Measurements from ENCODE around the gene AIFM2. TPM values are rescaled to one million over a fixed set of nuclear protein-coding genes. Genes with fewer than 3 reads are reported as not detected.
A peak's percentile ranks its signal among the peaks of the same experiment; 100 is the strongest.
"Not testable (repeated sequence)": the region's sequence is repeated elsewhere in the genome, so short reads cannot be mapped to it uniquely, and the experiment has no call there.

AIFM2 gene
- 0.33 TPM for polyA plus RNA-seq (2012; ENCODE audit: insufficient read depth, insufficient read length)

DNA sequence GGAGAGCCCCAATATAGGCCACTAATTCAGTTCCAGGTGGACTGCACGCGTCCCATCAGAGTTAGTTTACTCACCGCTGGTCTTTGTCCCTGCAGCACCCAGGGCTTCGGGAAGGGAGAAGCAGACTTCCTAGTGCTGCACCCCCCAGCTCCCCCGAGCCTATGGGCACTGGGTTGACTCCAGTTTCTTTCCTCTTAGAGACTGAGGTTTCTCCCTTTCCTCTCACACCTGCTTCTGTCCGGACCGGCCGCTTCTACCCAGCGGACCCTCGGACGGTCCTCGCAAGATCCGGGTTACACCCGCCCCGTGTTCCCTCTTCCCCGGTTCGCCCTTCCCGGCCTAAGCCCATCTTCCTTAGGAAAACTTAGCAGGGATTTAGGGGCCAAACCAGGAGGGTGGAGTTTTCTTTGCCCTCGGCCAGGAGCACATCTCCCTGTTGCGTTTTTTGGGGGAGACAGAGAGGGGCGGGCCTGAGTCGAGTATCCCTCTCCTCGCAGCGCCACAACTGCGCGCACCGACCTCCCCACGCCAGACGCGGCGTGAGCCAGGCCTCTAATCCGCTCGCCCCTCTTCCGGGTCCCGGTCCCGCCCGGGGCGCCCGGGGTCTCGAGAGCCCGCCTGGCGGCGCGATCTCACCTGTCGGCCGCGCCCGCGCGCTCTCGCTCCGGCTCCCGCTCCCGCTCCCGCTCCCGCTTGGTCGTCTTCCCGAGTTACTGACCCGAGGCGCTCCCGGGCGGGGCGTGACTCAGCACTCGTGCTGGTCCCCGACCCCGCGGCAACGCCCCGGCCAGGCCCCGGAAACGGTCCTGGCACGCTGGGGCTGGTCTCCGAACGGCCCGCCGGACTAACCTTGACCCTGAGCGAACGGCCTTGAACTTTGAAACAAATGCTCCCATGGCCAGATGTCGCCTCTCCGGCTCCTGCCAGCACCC is at the start of gene AIFM2:
TSS of gene AIFM2 (minus strand) at position 728 of the 932 bp plus-strand sequence. CDS start 8,741 bp downstream, outside the sequence.
- no peak within 1 kb of the TSS for H3K4me3 ChIP-seq (ENCODE audit: low read length)
- no peak for DNase-seq (ENCODE audit: low read depth, low spot score)

GRCh38 chr10:70179209-70179608 is 46.6 kb upstream of the AIFM2 start:
- not testable (repeated sequence) for H3K4me3 ChIP-seq (ENCODE audit: low read length); DNase-seq (ENCODE audit: low read depth, low spot score)

- no peak overlapping the region for H3K4me3 ChIP-seq (ENCODE audit: low read length)
- DNase-seq (ENCODE audit: low read depth, low spot score): no peak
Measured at GRCh38 chr10:70178139-70178725, 45.6 kb upstream of the AIFM2 start.

DNA sequence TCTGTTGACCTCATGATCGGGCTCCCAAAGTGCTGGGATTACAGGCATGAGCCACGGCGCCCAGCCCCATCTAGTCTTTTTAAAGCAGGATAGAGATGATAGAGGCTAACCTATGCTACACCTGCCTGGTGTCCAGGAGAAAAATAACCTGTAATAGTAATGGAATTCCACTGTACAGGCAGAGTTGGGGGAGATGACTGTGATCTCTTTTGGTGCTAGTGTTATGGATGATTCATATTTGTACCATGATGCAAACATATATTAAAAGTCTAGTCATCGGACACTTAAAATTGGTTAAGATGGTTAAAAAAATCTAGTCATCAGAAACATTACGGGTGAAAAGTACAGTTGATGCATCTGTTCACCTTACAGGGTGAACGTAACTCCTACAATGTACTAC is 43.8 kb upstream of the AIFM2 start:
- no peak overlapping the region for H3K4me3 ChIP-seq (ENCODE audit: low read length)
- DNase-seq (ENCODE audit: low read depth, low spot score): no peak

DNA sequence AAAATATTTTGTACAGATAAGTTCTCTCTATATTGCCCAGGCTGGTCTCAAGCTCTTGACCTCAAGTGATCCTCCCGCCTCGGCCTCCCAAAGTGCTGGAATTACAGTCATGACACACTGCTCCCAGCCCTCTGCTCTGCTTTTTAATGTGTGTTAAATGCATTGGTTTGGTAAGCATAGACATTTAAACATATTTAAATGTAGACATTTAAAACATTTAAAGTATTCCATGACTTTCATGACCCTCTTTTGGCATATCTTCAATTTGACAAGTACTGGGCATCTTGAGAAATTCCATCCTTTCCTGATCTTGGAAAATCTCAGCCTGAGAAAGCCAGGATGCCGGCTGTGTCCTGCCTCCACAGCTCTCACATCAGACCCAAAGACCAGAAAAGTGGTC is 42.9 kb upstream of the AIFM2 start:
- no peak overlapping the region for H3K4me3 ChIP-seq (ENCODE audit: low read length)
- no peak for DNase-seq (ENCODE audit: low read depth, low spot score)

GRCh38 chr10:70174058-70174741 is 41.6 kb upstream of the AIFM2 start:
- no peak overlapping the region for H3K4me3 ChIP-seq (ENCODE audit: low read length)
- peak; percentile 39 for DNase-seq (ENCODE audit: low read depth, low spot score)

DNA sequence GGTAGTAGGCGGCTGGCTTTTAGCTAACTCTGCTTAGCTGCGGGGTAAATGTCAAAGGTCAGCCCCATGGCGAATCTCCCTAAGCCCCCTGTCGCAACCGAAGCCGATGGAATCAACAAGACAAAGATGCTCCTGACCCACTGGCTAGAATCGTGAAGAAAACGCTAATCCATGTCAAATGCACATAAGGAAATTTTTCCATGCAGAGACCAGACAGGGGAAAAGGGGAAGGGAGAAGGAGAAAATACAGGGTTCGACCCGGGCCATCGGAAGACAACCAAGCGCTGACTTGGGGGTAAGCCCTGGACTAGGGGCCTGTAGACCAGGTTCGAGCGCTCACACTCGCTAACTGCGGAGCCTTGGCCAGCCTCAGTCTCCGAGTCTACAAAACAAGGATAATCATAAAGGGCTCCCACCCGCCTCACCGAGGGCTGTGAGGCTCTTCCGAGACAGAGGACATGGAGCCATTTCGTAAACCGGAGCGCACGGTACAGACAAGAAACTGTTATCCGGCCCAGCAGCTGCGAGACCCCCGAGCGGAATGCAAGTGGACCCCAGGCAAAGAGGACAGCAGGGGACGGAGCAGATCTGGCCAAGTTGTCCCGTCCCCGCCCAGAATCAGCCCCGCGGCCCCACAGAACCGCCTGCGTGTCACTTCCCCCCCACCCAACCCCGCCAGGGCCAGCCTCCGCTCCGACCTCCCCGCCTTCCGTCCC is 37.2 kb upstream of the AIFM2 start:
- DNase-seq (ENCODE audit: low read depth, low spot score): no peak

DNA sequence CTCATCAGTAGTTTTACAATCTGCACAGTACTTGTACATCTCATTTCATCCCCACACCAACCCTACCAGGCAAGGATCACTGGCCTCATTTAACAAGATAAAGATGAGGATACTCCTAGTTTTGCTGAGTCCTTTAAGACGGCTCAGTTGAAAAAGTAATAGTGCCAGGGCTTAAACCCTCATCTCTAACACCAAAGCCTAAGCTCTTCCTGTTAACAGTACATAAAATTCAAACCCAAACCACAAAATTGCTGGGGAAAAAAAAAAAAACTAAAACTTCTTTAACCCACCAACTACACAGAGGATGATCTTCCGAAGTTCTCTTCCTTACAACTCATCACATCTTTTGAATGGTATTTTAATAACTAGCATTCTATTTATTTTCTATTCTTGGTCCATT is 36.4 kb upstream of the AIFM2 start:
- peak; percentile 84 for DNase-seq (ENCODE audit: low read depth, low spot score)
- H3K4me3 ChIP-seq (ENCODE audit: low read length): peak overlapping the region; percentile 75

More for the DNA sequence above, 37.2 kb upstream of the AIFM2 start:
- peak overlapping the region; percentile 75 for H3K4me3 ChIP-seq (ENCODE audit: low read length)

DNA sequence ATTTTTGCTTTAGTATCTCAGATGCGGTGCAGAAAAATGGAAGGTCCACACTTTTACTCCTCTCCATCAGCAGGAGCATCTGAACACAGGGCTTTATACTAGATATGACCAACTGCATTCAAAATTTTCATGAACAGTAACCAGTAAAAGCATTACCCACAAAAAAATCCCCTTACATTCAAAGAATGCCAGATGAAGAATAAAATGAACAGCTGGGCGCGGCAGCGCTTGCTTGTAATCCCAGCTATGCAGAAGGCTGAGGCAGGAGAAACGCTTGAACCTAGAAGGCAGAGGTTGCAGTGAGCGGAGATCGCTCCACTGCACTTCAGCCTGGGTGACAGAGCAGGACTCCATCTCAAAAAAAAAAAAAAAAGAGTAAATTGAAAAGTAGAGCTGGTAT is 34.6 kb upstream of the AIFM2 start:
- DNase-seq (ENCODE audit: low read depth, low spot score): no peak
- H3K4me3 ChIP-seq (ENCODE audit: low read length): no peak overlapping the region

GRCh38 chr10:70166394-70166793 is 33.8 kb upstream of the AIFM2 start:
- H3K4me3 ChIP-seq (ENCODE audit: low read length): no peak overlapping the region

GRCh38 chr10:70164163-70164562 is 31.5 kb upstream of the AIFM2 start:
- H3K4me3 ChIP-seq (ENCODE audit: low read length): no peak overlapping the region
- DNase-seq (ENCODE audit: low read depth, low spot score): no peak

More at GRCh38 chr10:70166394-70166793, 33.8 kb upstream of the AIFM2 start:
- no peak for DNase-seq (ENCODE audit: low read depth, low spot score)

DNA sequence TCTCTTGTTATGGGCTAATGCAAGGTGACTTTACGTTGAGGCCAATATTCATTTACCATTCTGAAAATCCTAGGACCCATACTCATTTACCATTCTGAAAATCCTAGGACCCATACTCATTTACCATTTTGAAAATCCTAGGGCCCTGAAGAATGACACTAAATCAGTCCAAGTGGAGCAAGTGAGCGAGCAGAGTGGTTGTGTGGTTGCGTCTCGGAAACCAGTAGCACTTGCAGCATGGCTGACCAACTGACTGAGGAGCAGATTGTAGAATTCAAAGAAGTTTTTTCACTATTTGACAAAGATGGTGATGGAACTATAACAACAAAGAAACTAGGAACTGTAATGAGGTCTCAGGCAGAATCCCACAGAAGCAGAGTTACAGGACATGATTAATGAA is 30.8 kb upstream of the AIFM2 start:
- no peak for DNase-seq (ENCODE audit: low read depth, low spot score)
- no peak overlapping the region for H3K4me3 ChIP-seq (ENCODE audit: low read length)

DNA sequence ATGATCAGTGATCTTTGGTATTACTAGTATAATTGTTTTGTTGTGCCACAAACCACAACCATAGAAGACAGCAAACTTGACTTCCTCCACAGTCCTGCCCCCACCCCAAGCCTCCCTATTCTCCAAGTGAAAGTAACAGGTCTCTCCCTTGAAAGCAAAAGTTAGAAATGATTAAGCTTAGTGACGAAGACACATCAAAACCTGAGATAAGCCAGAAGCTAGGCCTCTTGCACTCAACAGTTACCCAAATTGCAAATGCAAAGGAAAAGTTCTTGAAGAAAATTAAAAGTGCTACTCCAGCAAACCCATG is 30.2 kb upstream of the AIFM2 start:
- H3K4me3 ChIP-seq (ENCODE audit: low read length): no peak overlapping the region

GRCh38 chr10:70162151-70162891 is 29.7 kb upstream of the AIFM2 start:
- no peak overlapping the region for H3K4me3 ChIP-seq (ENCODE audit: low read length)
- no peak for DNase-seq (ENCODE audit: low read depth, low spot score)

More for the DNA sequence above, 30.2 kb upstream of the AIFM2 start:
- DNase-seq (ENCODE audit: low read depth, low spot score): peak; percentile 71

DNA sequence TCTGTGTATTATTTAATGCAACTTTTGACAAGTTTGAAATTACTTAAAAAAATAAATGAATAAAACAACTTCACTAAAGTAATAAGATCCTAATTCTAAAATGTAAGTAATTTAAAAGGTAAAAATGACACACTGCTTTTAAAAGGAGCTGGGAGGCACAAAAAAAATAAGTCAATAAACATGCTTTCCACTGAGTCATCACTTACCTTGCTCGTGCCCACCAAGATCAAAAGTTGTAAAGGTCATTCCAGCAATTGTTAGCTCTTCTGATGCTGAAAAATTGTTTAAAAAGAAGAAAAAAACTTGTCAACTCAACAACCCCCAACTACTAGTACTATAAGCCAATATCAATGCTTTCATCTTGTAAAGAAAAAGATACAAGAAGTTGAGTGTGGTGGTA is 28.2 kb upstream of the AIFM2 start:
- H3K4me3 ChIP-seq (ENCODE audit: low read length): no peak overlapping the region
- no peak for DNase-seq (ENCODE audit: low read depth, low spot score)

GRCh38 chr10:70159366-70159765 is 26.7 kb upstream of the AIFM2 start:
- not testable (repeated sequence) for H3K4me3 ChIP-seq (ENCODE audit: low read length); DNase-seq (ENCODE audit: low read depth, low spot score)

DNA sequence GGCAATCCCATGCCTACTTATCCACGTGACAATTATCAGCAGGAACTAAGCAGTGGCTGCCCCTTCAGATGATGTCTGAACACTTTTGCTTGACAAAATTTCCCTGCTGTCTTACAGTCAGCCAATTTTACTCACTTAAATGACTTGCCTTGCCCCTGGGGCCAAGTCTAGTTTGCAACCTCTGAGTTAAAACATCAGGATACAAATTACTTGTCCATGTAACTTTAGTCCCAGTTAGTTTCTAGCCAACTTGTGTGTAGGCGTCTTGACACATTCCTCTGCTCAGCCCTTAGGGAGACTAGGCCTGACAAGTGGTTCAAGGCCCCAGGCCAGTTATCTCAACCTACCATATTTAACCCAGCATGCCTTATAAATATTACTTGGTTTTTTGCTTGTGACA is 25.5 kb upstream of the AIFM2 start:
- no peak overlapping the region for H3K4me3 ChIP-seq (ENCODE audit: low read length)
- DNase-seq (ENCODE audit: low read depth, low spot score): no peak

DNA sequence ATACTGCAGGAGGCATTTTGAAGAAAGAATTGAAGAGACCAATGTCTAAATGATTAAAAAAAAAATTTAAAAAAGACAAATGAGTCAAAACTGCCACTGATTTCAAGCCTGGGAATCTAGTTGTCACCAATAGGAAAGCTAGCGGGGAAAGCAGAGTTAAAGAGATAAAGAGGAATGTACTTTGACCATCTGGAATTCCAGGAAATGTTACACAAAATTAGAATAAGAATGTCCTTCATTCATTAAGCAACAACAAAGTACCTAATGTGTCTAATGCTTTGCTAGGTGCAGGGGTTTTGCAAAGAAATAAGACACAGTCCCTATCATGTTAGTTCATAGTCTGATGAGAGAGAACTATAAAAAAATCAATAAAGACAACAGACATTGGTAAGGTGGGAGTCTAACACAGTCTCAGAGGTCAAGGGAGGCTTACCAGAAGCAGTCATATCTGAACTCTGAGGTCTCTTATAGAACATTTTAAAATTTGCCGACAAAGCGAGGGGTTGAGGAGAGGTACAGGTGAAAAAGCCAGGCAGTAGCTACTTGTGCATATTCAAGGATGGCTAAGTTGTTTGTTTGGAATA is 22.7 kb upstream of the AIFM2 start:
- no peak for DNase-seq (ENCODE audit: low read depth, low spot score)
- H3K4me3 ChIP-seq (ENCODE audit: low read length): no peak overlapping the region
